Esophagus muscularis mucosa (tissue), 4 donors: ENCODE measurements around the gene DTNBP1.

ENCODE experiments used
- EP300 ChIP-seq: sonication (generic); formaldehyde crosslinking; IDR thresholded peaks from one replicate; pipeline ENCODE4 v1.6.1; 2017; ENCODE audit warnings: antibody characterized with exemption
- POLR2A ChIP-seq: fragments of 450-650 bp; IDR thresholded peaks from one replicate; pipeline ENCODE4 v1.6.1; 2017; ENCODE audit warnings: antibody characterized with exemption, moderate library complexity, mild to moderate bottlenecking, low read depth
- TF ChIP-seq, protein P1 (sequence below), 3 experiments: fragments of 200-600 bp in 2 of 3; fragments of 450-650 bp in 1 of 3; sonication (generic) in 2 of 3; IDR thresholded peaks; one replicate each; pipeline ENCODE4 v1.5.1; 2017 to 2019; ENCODE audit warnings: antibody characterized with exemption in 3 of 3, mild to moderate bottlenecking in 2 of 3, moderate library complexity in 1 of 3

DNA sequence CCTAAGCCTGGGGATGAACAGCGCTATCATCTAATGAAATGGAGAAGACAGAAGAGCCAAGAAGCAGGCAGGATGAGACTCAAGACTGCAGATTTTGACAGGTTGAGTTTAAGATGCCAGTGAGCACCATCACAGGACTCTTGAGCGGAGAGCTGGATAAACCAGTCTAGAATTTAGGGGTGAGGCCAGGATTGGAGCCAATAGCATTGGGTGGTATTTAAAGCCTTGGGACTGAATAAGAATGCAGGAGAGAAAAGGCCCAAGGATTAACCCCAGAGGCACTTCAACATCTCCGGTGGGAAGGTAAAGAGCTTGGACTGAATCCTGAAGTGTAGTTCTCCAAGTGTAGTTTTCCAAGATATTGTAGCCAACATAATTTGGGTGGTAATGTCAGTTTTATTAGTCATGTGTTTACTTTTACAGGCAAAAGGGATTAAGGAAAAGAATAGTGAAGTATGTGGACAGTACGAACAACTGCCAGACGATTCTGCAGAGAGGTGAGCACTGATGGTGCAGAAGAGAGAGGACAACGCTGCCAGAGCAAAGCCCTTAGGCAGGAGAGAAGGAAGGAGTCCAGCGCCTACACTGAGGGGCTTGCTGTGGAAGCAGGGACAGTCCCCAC lies 85.2 kb downstream of the DTNBP1 start:
- TF ChIP-seq, protein P1, sequence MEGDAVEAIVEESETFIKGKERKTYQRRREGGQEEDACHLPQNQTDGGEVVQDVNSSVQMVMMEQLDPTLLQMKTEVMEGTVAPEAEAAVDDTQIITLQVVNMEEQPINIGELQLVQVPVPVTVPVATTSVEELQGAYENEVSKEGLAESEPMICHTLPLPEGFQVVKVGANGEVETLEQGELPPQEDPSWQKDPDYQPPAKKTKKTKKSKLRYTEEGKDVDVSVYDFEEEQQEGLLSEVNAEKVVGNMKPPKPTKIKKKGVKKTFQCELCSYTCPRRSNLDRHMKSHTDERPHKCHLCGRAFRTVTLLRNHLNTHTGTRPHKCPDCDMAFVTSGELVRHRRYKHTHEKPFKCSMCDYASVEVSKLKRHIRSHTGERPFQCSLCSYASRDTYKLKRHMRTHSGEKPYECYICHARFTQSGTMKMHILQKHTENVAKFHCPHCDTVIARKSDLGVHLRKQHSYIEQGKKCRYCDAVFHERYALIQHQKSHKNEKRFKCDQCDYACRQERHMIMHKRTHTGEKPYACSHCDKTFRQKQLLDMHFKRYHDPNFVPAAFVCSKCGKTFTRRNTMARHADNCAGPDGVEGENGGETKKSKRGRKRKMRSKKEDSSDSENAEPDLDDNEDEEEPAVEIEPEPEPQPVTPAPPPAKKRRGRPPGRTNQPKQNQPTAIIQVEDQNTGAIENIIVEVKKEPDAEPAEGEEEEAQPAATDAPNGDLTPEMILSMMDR (IDR thresholded peaks at IDR 0.05), result no peak
- TF ChIP-seq POLR2A, result no peak
- no peak for TF ChIP-seq EP300
